NCI-H526 treated with DMSO at 0.1 percent for 48 hours (cell line): ENCODE data around the gene GUSB.
A peak's percentile ranks its signal among the peaks of the same experiment; 100 is the strongest.
"Not testable (repeated sequence)": the region's sequence is repeated elsewhere in the genome, so short reads cannot be mapped to it uniquely, and the experiment has no call there.

Experiments used
- DNase-seq: peaks from one replicate; lab custom pipeline; 2025; lab: John Stamatoyannopoulos, UW

The GUSB gene

GRCh38 chr7:65981965-65982792, at the start of gene GUSB:
Gene GUSB, minus strand, starts transcription at chr7:65982213. Its CDS starts 30 bp downstream, at chr7:65982183.
- peak; percentile 73 for DNase-seq

GRCh38 chr7:66028342-66028741, 46.3 kb upstream of the GUSB start:
- DNase-seq: not testable (repeated sequence)

GRCh38 chr7:66016131-66016461, 34.1 kb upstream of the GUSB start:
- no peak for DNase-seq

GRCh38 chr7:66015440-66016130, 33.6 kb upstream of the GUSB start:
- DNase-seq: no peak

- DNase-seq: no peak
These were observed 31.9 kb upstream of the GUSB start for GRCh38 chr7:66013938-66014337.

- no peak for DNase-seq
These were observed 25.2 kb upstream of the GUSB start for GRCh38 chr7:66007232-66007631.

- not testable (repeated sequence) for DNase-seq
These were observed 23.2 kb upstream of the GUSB start for GRCh38 chr7:66005115-66005671.

- not testable (repeated sequence) for DNase-seq
These were observed 18.9 kb upstream of the GUSB start for GRCh38 chr7:66000823-66001417.

GRCh38 chr7:65994984-65995383, 13.0 kb upstream of the GUSB start:
- DNase-seq: not testable (repeated sequence)

GRCh38 chr7:65992526-65992925, 10.5 kb upstream of the GUSB start:
- no peak for DNase-seq

GRCh38 chr7:65991829-65992228, 9.8 kb upstream of the GUSB start:
- not testable (repeated sequence) for DNase-seq

- DNase-seq: no peak
These were observed 7.7 kb upstream of the GUSB start for GRCh38 chr7:65989694-65990080.

- not testable (repeated sequence) for DNase-seq
These were observed 6.5 kb upstream of the GUSB start for GRCh38 chr7:65988503-65988902.

- DNase-seq: no peak
These were observed 6.1 kb upstream of the GUSB start for GRCh38 chr7:65988084-65988483.

GRCh38 chr7:65983965-65984658, 2.1 kb upstream of the GUSB start:
- no peak for DNase-seq

GRCh38 chr7:65980478-65981250, 1.3 kb downstream of the GUSB start:
- no peak for DNase-seq

- DNase-seq: no peak
These were observed 2.2 kb downstream of the GUSB start for GRCh38 chr7:65979583-65980477.

GRCh38 chr7:65978891-65979582, 3.0 kb downstream of the GUSB start:
- DNase-seq: no peak

- no peak for DNase-seq
These were observed 5.3 kb downstream of the GUSB start for GRCh38 chr7:65976659-65977196.
